Fibroblast of gingiva (primary cell): ENCODE measurements around the gene ICOSLG.
"Not testable (repeated sequence)": the region's sequence is repeated elsewhere in the genome, so short reads cannot be mapped to it uniquely, and the experiment has no call there.

Experiments
- DNase-seq: peaks from one replicate; pipeline ENCODE4 v3.0.0-alpha.2; 2011; ENCODE audit warnings: low read depth

ICOSLG gene

GRCh38 chr21:44263768-44264167, 23.0 kb upstream of the ICOSLG start:
- no peak for DNase-seq

- no peak for DNase-seq
Observed at GRCh38 chr21:44263221-44263760, 22.5 kb upstream of the ICOSLG start.

GRCh38 chr21:44262338-44263056, 21.8 kb upstream of the ICOSLG start:
- no peak for DNase-seq

- no peak for DNase-seq
Observed at GRCh38 chr21:44261675-44262295, 21.0 kb upstream of the ICOSLG start, which contains the start of gene DNMT3L. Gene DNMT3L, minus strand, starts transcription at chr21:44261897. Its CDS starts 638 bp downstream, at chr21:44261259.

- DNase-seq = no peak
Observed at GRCh38 chr21:44260791-44261631, 20.3 kb upstream of the ICOSLG start.

GRCh38 chr21:44260066-44260465, 19.3 kb upstream of the ICOSLG start:
- DNase-seq = no peak

- no peak for DNase-seq
Observed at GRCh38 chr21:44259082-44259705, 18.5 kb upstream of the ICOSLG start.

- DNase-seq = no peak
Observed at GRCh38 chr21:44258056-44258725, 17.4 kb upstream of the ICOSLG start.

GRCh38 chr21:44255511-44255981, 14.8 kb upstream of the ICOSLG start:
- no peak for DNase-seq

- no peak for DNase-seq
Observed at GRCh38 chr21:44253832-44254710, 13.3 kb upstream of the ICOSLG start.

GRCh38 chr21:44249204-44250037, 8.7 kb upstream of the ICOSLG start:
- DNase-seq = not testable (repeated sequence)

GRCh38 chr21:44247904-44248303, 7.2 kb upstream of the ICOSLG start:
- DNase-seq = not testable (repeated sequence)

GRCh38 chr21:44243980-44244379, 3.2 kb upstream of the ICOSLG start:
- not testable (repeated sequence) for DNase-seq

GRCh38 chr21:44241281-44241680, 538 bp upstream of the ICOSLG start:
- DNase-seq = not testable (repeated sequence)

GRCh38 chr21:44240353-44240752, 390 bp downstream of the ICOSLG start:
- DNase-seq = not testable (repeated sequence)

- DNase-seq = not testable (repeated sequence)
Observed at GRCh38 chr21:44229561-44229960, 11.2 kb downstream of the ICOSLG start.

- DNase-seq = not testable (repeated sequence)
Observed at GRCh38 chr21:44228109-44228508, 12.6 kb downstream of the ICOSLG start.

- DNase-seq = not testable (repeated sequence)
Observed at GRCh38 chr21:44227614-44228013, 13.1 kb downstream of the ICOSLG start.

- not testable (repeated sequence) for DNase-seq
Observed at GRCh38 chr21:44225605-44226004, 15.1 kb downstream of the ICOSLG start.
